HG03039 (cell line): ENCODE measurements around the gene ARHGAP25.

Experiments used
- ATAC-seq: cut with Tn5 transposase; IDR thresholded peaks from one replicate; pipeline ENCODE4 v1.9.1; 2021; ENCODE audit warnings: mild to moderate bottlenecking, moderate library complexity; ENCODE audit not compliant: unreplicated experiment

Gene ARHGAP25

DNA sequence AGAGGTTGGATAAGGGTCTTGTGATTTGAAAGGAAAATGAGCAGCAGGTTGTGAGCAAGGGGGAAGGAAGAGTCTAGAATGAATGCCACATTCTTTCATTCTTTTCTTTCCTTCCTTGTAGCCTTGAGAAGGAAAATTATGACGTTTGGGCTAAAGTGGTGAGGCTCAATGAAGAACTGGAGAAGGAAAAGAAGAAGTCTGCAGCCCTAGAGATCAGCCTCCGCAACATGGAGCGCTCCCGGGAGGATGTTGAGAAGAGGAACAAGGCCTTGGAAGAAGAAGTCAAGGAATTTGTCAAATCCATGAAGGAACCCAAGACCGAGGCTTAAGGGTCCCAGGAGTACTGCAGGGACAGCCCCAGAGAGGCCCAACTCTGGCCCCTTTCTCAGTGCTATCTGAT lies 91.3 kb downstream of the ARHGAP25 start:
- ATAC-seq: no peak

DNA sequence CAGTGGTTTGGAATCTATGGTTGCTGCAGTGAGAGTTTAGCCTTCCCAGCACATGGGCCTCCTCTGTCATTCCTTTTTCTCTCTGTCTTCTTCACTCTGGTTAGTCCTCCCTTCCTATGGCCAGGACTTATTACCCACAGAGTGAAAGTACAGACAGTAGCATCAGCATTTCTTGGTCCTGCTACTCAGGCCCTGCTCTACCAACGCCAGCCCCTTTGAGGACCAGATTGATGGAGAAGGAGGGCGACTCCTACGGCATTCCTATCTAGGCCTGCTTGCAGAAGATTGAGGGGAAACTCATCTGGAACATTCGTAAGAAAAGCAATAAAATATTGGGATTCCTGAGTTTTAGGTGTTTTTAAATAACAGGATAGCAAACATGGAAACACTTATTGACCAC lies 93.1 kb downstream of the ARHGAP25 start:
- no peak for ATAC-seq

DNA sequence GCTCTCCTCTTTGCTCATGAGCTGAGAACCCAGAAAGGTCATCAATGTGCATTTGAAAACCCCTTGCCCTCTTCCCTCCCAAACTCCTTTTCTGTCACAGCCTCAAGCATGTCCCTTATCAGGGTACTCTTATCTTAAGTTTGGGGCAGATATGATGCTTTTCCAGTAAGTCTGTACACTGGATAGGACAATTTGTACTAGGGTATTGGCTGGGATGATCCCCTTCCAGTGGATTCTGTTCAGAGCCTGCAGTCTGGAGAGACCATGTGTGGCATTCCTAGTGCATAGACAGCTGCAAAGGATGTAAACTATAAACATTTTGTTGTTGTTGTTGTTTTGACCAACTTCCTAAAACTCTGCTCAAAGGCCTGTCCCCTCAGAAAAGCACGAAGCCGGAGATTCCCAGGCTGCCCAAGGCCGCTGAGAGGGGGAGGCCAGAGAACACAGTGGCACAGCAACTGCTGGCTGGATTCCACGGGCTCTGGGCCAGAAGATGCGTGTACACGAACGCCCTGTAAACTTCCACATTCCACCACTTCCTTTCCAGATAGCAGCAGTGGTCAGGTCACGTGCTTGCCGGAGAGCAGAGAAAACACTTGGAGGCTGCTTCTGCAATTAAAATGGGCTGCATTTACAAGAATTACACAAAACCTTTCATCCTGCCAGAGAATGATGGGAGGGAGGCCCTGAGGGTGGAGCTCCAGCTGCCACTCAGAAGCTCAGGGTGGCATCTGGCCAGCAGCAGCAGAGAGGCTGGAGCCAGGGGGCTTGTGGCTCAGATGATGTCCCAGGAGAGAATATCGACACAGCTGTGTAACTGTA lies 94.5 kb downstream of the ARHGAP25 start:
- ATAC-seq: no peak

- ATAC-seq: no peak
Measured at GRCh38 chr2:68829749-68830148, 95.1 kb downstream of the ARHGAP25 start.

- no peak for ATAC-seq
Measured at GRCh38 chr2:68831686-68832232, 97.1 kb downstream of the ARHGAP25 start.

DNA sequence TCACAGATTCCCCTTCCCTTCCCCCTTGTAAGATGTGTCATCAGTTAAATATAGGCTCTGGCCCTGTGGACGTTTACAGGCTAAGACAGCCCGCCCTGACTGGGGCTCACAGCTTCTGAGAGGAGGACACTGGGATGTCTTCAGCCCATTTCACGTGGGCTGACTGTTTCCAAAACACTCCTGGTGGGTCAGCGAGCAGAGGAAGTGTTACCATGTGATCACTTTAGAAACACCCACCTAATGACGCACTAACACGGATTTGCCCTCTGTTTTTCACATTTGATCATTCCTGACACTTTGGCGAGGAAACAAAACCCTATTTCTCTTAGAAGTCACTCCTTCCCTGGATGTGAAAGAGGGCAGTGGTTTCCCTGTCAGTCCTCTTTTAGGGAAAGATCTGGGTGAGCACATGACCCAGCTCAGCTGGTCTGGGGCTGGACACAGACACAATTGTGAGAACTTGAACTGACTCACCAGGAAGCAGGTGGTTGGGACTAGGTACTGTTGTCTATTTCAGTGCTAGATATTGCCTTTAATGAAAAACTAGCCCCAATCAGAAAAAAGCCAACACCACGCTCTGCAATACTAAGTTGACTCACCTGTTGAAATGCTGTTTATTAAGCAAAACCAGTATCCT lies 97.7 kb downstream of the ARHGAP25 start:
- ATAC-seq: peak; percentile 57

DNA sequence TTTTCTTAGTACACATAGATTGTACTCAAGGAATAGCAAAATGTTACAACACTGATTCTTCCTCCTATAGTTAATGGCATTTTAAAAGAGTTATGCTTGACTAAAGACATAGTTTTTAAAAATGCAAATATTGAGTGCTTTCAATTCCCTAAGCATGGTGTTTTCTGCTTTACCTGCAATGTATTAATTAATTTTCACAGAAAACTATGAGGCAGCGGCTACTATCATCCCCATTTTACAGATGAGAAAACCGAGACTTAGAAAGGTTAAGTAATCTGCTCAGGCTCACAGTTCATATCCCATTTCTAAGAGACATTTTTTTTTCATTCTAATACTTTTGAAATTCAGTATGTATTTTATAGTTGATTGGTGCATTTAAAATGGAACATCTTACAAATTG lies 98.6 kb downstream of the ARHGAP25 start:
- ATAC-seq: no peak

- ATAC-seq: no peak
Measured at GRCh38 chr2:68834737-68835376, 100.2 kb downstream of the ARHGAP25 start.

- no peak for ATAC-seq
Measured at GRCh38 chr2:68835621-68836020, 101.0 kb downstream of the ARHGAP25 start.

DNA sequence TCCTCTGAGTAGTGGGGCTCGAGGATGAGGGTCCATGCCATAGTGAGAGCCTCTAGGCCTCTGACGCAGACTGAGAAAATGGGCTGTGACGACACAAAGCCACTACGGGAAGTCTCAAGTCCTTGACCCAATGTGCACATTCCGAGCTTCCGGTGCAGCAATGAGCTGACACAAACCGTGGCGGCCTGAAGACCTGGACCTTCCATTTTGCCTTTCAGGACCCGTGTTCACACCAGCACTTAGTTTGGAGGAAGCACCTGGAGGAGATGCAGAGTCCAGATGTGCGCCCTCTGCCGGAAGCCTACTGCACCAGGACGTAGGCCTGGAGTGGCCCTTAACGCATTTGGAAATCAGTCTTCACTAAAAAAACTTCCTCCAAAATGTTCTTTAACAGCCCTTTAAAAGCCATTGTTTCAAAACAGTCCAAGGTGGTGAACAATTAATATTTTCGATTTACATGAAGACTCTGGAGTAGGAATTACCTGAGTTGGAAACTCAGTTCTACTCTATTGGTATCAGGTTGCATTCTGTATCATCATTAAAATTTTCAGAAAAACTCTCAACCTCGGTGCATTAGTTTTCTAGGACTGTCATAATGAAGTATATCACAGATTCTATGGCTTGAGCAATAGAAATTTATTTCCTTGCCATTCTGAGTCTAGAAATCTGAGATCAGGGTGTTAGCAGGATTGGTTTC lies 102.7 kb downstream of the ARHGAP25 start:
- ATAC-seq: no peak

DNA sequence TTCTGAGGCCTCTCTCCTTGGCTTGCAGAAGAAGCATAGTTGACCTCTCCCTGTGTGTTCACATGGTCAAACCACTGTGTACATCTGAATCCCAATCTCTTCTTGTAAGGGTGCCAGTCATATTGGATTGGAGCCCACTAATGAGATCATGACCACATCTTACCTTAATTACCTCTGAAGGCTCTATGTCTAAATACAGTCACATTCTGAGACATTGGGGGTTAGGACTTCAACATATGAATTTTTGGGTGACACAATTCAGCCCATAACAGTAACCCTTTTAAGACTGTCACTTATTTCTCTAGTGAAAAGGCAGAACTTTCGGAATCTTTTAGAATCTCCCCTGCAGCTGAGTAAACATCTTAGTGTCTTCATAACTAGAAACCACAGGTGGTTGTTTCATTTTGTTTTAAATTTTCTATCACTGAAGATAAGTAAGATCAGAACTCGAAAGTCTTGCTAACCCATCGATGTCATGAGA lies 103.3 kb downstream of the ARHGAP25 start:
- peak; percentile 51 for ATAC-seq

- no peak for ATAC-seq
Measured at GRCh38 chr2:68838641-68839040, 104.0 kb downstream of the ARHGAP25 start.

DNA sequence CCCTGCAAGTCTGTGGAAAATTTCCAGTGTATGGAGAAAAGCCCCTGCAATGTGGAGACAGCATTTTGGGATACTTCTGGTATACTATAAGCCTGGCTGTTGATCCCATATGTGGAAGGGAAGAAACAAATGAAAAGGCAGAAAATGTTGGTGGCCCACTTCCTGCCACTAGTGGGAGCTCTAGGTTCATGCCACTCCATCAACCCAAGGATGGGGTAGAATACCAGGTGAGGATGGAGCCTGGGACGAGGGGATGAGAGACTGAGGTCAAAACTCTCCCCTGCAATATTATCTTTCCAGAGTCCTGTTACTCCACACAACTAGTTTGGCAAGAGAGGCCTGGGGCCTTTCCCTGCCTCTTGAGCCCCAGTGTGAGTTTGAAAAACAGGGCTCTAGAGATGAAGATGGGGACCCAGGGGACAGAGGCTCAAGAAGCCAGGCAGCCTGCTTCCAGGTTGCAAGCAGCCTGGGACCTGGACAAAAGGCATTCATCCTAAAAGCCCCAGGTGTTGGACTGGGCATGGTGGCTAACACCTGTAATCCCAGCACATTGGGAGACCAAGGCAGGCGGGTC lies 104.7 kb downstream of the ARHGAP25 start:
- no peak for ATAC-seq

DNA sequence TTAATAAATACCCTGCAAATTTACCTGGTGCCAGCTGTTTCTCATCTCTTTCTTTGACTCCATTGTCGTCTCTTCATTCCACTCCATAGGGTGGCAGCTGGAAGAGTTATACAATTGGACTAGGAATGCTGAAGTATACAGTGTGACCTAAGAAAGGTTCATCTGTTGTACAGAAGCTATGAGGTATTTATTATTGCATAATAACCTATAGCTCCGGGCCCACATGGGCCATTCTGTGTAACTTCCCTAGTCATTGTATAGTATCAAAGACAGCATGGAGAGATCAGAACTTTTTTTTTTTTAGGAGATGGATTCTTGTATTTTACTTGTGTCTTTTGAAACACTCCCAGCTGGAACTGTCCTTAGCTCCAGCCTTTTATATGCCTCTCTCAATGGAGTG lies 110.4 kb downstream of the ARHGAP25 start:
- ATAC-seq: no peak

DNA sequence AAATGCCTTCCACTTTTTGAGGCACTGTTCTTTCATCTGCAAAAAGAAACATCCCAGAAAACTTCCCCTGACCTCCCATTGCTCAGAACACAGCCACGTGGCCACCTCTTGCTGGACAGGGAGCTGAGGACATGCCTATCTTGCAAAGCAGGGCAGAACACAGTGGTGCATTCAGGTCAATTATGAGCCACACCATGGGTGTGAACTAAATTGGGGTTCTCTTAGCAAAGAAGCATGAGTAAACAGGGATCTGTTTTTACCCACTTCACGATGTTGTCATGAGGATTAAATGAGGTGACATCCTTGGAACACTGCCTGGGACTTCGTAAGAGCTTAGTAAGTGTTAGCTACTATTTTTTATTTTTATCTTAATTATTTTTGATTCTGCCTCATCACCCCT lies 111.5 kb downstream of the ARHGAP25 start:
- no peak for ATAC-seq

DNA sequence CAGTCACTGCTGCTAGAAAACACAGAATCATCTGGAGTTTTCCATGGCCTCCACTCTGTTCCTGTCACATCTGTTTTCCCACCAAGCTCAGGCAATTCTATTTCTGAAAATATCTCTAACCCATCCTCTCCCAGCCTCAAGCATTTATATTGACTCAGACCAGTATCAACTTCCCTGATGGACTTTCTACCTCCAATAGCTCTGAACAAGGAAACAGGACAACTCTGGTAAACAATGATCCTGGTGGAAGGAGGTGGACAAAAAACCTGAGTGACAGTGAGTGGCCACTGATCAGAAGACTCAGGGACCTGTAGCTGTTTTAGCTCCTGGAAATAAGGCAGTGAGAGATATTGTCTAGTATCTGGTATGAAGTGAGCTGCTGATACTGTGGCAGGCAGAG lies 113.1 kb downstream of the ARHGAP25 start:
- no peak for ATAC-seq

GRCh38 chr2:68849579-68850030 lies 115.0 kb downstream of the ARHGAP25 start:
- ATAC-seq: no peak

- no peak for ATAC-seq
Measured at GRCh38 chr2:68850524-68850923, 115.9 kb downstream of the ARHGAP25 start.

DNA sequence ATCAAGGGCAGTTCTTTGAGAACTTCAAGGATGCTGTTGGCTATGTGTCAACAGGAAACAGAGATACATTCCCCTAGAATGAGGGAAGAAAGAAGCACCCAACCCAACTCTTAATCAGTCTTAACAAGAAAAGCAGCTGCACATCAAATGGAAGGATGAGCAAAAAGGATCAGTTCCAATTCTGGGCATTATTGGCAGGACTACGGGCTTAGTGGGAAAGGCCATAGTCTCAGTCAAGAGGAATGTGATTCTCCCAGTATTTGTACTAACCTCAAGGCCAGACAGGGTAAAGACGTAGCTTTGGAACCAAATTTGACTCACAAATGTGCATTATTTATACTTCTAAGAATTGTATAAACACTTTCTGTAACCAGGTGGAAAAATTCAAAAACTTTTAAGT lies 118.4 kb downstream of the ARHGAP25 start:
- no peak for ATAC-seq

DNA sequence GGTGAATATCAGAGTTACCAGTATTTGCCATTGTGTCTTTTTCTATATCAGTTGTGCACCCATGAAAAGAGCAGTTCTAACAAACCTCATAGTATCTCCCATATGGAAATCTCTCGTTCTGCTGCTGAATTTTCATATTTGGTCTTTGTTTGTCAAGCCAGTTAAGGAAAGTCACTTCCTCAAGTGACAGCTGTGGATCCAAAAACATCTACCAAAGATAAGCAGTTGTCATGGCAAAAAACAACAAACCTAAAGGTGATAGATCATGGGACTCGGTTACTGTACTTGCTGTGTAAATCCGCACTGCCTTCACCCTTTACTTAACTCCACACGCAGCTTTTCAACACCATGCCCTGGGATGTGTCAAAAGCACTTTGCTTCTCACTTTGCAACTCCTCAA lies 119.3 kb downstream of the ARHGAP25 start:
- no peak for ATAC-seq

DNA sequence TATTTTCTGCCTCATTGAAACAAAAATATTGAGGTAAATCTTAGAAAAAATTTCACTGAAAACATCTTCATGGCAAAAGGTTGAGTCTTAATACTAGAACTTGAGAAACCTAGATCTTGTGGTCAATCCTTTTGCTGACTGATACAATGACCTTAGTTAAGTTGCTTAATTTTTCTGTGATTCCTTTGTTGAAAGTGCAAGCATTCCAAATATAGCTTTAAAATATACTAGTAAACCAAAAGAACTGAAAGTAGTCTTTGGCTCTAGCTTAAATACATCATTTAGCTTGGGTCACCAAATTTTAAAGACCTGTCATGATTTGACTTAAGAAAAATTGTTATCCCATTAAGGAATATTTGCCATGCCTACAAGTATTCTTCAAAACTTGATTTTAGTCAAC lies 119.9 kb downstream of the ARHGAP25 start:
- no peak for ATAC-seq
